Upper lobe of right lung (tissue), 1 donor: ENCODE measurements around the gene IRAK2. TPM values are rescaled to one million over a fixed set of nuclear protein-coding genes. Genes with fewer than 3 reads are reported as not detected.

ENCODE experiments used
- ATAC-seq: fragments of 200-7000 bp; cut with Tn5 transposase; one replicate; pipeline ENCODE4 v1.9.1; 2020; ENCODE audit warnings: mild to moderate bottlenecking, moderate library complexity
- DNase-seq: peaks from one replicate; pipeline ENCODE4 v3.0.0-alpha.2; 2020
- H3K27ac ChIP-seq: fragments of 200-600 bp; one replicate; pipeline ENCODE4 v1.8.0; 2022
- H3K27me3 ChIP-seq: fragments of 200-600 bp; one replicate; pipeline ENCODE4 v1.8.0; 2022; ENCODE audit warnings: mild to moderate bottlenecking
- H3K36me3 ChIP-seq: fragments of 200-600 bp; one replicate; pipeline ENCODE4 v1.8.0; 2022
- H3K4me1 ChIP-seq: fragments of 200-600 bp; one replicate; pipeline ENCODE4 v1.8.0; 2022
- H3K4me3 ChIP-seq: fragments of 200-600 bp; one replicate; pipeline ENCODE4 v1.8.0; 2022; ENCODE audit warnings: mild to moderate bottlenecking
- H3K9me3 ChIP-seq: fragments of 200-600 bp; one replicate; pipeline ENCODE4 v1.8.0; 2022
- intact Hi-C: fragments of 100-400 bp; cut with DNase I; formaldehyde crosslinking; loops from one replicate; pipeline ENCODE4 v1.11.0; 2022
- total RNA-seq: library from RNA; stranded (reverse); fragmentation: NEBNext Ultra II Directional; extraction: Animal tissue kit (Norgen Biotek cat#: 25700); gene quantifications from one replicate; pipeline ENCODE4 v1.2.1, GENCODE V29; 2021
- TF ChIP-seq, protein P1 (sequence below): fragments of 200-600 bp; IDR thresholded peaks from one replicate; pipeline ENCODE4 v1.8.0; 2022; ENCODE audit warnings: antibody characterized with exemption
- donor health status: DM: no; HTN: yes; CAD: no; lungs with severe emphysema.

The IRAK2 gene
- total RNA-seq, 1 donor from 2014 or later, result 5.2 TPM

DNA sequence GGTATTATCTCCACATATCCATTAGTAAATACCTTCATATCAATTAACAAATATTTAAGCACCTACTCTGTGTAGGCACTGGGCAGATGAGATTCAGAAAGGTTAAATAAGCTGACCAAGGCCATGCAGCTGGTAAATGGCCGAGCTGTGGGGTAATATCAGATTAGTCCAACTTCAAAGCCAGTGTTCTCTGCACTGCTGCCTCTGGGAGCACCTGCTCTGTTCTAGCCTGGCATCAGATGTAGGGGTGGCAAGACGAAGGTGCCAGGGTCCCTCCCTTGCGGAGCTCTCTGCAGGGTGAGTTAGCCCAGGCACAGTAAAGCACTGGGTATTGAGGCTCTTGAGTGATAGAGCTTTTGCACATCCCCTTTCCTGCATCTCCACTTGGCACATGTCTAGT lies 89.0 kb downstream of the IRAK2 start:
- no peak for ATAC-seq

DNA sequence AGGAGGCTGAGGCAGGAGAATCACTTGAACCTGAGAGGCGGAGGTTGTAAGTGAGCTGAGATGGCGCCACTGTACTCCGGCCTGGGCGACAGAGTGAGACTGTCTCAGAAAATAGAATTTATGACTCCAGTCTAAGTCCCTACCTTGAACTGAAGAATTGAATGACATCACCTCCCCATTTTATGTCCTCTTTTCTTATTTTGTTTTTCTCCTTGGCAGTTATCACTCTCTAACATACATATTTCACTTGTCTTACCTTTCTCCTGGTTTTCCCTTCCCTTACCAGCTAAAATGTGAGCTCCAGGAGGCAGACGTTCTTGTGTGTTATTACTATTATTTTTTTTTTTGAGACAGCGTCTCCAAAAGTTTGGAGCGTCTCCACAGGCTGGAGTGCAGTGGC lies 91.1 kb downstream of the IRAK2 start:
- Histone ChIP-seq H3K4me1 (peaks cover 4% of the 10 kb centered on the region), H3K4me3 (no peak overlapping the region), H3K9me3 (no peaks in the 10 kb centered on the region), H3K36me3 (peaks cover 63% of the 10 kb centered on the region), H3K27me3 (no peaks in the 10 kb centered on the region), H3K27ac (no peak overlapping the region)
- intact Hi-C loops, result no loop called here
- DNase-seq (no peak), ATAC-seq (no peak)
- TF ChIP-seq, protein P1, sequence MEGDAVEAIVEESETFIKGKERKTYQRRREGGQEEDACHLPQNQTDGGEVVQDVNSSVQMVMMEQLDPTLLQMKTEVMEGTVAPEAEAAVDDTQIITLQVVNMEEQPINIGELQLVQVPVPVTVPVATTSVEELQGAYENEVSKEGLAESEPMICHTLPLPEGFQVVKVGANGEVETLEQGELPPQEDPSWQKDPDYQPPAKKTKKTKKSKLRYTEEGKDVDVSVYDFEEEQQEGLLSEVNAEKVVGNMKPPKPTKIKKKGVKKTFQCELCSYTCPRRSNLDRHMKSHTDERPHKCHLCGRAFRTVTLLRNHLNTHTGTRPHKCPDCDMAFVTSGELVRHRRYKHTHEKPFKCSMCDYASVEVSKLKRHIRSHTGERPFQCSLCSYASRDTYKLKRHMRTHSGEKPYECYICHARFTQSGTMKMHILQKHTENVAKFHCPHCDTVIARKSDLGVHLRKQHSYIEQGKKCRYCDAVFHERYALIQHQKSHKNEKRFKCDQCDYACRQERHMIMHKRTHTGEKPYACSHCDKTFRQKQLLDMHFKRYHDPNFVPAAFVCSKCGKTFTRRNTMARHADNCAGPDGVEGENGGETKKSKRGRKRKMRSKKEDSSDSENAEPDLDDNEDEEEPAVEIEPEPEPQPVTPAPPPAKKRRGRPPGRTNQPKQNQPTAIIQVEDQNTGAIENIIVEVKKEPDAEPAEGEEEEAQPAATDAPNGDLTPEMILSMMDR, result no peak

More for the DNA sequence above, 89.0 kb downstream of the IRAK2 start:
- H3K4me1 ChIP-seq, result peaks cover 19% of the 10 kb centered on the region
- no peak overlapping the region for H3K27ac ChIP-seq
- no peak overlapping the region for H3K4me3 ChIP-seq
- H3K36me3 ChIP-seq, result peaks cover 42% of the 10 kb centered on the region
- H3K9me3 ChIP-seq, result no peaks in the 10 kb centered on the region
- DNase-seq, result no peak
- intact Hi-C loops, result no loop called here
- TF ChIP-seq, protein P1, result no peak
- H3K27me3 ChIP-seq, result no peaks in the 10 kb centered on the region

DNA sequence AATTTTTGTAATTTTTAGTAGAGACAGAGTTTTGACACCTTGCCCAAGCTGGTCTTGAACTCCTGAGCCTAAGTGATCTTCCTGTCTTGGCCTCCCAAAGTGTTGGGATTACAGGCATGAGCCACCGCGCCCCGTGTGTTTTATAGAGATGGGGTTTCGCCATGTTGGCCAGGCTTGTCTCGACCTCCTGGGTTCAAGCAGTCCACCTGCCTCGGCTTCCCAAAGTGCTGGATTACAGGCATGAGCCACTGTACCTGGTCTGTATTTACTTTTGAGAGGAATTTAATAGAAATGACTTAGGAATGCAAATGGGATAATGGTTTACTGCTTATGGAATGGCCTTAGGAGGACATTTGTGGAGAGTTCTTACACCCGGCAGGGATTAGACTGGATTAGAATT lies 94.3 kb downstream of the IRAK2 start:
- H3K27ac ChIP-seq, result no peak overlapping the region
- TF ChIP-seq, protein P1, result no peak
- H3K4me3 ChIP-seq, result no peak overlapping the region
- H3K36me3 ChIP-seq, result peaks cover 65% of the 10 kb centered on the region
- no peaks in the 10 kb centered on the region for H3K27me3 ChIP-seq
- intact Hi-C loops, result no loop called here
- no peaks in the 10 kb centered on the region for H3K4me1 ChIP-seq
- DNase-seq (no peak), ATAC-seq (no peak)
- H3K9me3 ChIP-seq, result no peaks in the 10 kb centered on the region

DNA sequence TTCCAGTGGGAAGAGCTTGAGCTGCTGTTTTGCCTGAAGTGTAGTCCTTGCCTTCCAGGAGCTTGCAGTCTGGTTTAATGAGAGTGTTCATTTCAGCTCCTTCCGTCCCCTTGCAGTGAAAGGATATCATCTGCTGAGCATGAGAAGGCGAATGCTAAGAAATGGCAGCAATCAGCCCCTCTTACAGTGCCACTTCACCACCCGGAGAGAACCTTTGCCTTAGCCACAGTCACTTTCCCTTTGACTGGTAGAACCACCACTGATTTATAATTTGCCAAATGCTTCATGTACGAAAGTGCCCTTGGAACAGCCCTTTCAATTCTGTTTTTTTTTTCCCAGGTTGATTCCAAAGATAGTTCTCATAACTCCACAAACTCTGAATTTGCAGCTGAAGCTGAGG lies 95.1 kb downstream of the IRAK2 start:
- intact Hi-C loops, result no loop called here
- no peak overlapping the region for H3K4me3 ChIP-seq
- no peak overlapping the region for H3K27ac ChIP-seq
- H3K36me3 ChIP-seq, result peaks cover 66% of the 10 kb centered on the region
- H3K27me3 ChIP-seq, result no peaks in the 10 kb centered on the region
- H3K4me1 ChIP-seq, result no peaks in the 10 kb centered on the region
- ATAC-seq, result no peak
- DNase-seq, result no peak
- TF ChIP-seq, protein P1, result no peak
- no peaks in the 10 kb centered on the region for H3K9me3 ChIP-seq

DNA sequence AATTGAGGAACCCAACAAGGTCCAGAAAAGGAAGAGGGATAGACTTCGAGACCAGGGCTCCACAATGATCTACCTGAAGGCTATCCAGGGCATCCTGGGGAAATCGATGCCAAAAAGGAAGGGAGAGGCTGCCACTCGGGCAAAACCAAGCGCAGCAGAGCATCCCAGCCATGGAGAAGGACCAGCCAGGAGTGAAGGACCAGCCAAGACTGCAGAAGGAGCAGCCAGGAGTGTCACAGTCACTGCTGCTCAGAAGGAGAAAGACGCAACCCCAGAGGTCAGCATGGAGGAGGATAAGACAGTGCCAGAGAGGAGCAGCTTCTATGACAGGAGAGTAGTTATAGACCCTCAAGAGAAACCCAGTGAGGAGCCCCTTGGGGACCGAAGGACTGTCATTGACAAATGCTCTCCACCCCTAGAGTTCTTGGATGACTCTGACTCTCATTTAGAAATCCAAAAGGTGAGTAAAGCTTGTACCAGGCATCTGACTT lies 95.5 kb downstream of the IRAK2 start:
- DNase-seq, result no peak
- intact Hi-C loops, result no loop called here
- Histone ChIP-seq H3K9me3 (no peaks in the 10 kb centered on the region), H3K27me3 (no peaks in the 10 kb centered on the region), H3K36me3 (peaks cover 66% of the 10 kb centered on the region), H3K4me1 (no peaks in the 10 kb centered on the region), H3K4me3 (no peak overlapping the region), H3K27ac (no peak overlapping the region)
- TF ChIP-seq, protein P1, result no peak
- no peak for ATAC-seq

DNA sequence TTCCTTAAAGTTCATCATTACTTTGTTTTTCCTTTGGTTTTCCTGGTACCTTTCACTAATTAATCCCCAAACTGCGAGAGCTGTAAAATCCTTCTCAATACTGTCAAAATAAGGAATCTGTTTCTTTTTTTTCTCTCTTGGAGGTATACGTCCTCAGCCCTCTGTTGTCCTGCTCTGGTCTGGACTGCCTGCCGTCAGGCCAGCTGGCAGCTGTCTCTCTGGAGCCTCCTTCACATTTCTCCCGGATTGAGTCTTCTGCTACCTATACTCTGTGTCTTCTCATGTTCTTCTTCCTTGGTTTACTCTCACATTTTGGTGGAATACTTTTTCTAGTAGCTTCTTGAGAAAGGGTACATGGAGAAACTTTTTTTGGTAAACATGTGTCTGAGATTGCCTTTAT lies 97.3 kb downstream of the IRAK2 start:
- Histone ChIP-seq H3K4me1 (no peaks in the 10 kb centered on the region), H3K4me3 (no peak overlapping the region), H3K27ac (no peak overlapping the region), H3K27me3 (no peaks in the 10 kb centered on the region), H3K36me3 (peaks cover 67% of the 10 kb centered on the region), H3K9me3 (no peaks in the 10 kb centered on the region)
- intact Hi-C loops, result no loop called here
- no peak for DNase-seq
- ATAC-seq, result no peak
- TF ChIP-seq, protein P1, result no peak
